ENCODE data around the gene FCGR3B.
A peak's percentile ranks its signal among the peaks of the same experiment; 100 is the strongest.
"Not testable (repeated sequence)": the region's sequence is repeated elsewhere in the genome, so short reads cannot be mapped to it uniquely, and the experiment has no call there.

The FCGR3B gene

DNA sequence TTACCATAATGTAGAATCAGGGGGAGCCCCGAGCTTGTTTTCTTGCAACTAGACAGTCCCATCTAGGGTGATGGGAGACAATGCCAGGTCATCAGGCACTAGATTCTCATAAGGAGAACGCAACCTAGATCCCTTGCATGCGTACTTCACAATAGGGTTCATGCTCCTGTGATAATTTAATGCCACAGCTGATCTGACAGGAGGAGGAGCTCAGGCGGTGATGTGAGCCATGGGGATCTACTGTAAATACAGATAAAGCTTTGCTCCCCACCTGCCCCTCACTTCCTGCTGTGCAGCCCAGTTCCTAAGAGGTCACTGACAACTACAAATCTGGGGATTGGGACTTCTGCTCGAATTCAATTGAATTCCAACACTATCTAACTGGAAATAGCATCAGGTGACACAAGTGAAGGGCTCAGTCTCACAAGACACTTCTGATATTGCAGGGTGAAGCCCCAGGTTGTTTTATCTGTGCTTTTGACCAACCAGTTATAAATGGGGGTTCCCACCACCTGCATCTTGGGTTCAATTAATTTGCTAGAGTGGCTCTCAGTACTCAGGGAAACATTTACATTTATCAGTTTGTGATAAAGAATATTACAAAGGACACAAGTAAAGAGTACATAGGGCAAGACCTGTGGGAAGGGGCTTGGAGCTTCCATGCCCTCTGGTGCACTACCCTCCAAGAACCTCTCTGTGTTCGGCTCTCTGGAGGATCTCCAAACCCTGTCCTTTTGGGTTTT is 7.4 kb upstream of the FCGR3B start:
- DNase-seq: not testable (repeated sequence)

GRCh38 chr1:161636976-161637375 is 6.0 kb upstream of the FCGR3B start:
- not testable (repeated sequence) for DNase-seq

DNA sequence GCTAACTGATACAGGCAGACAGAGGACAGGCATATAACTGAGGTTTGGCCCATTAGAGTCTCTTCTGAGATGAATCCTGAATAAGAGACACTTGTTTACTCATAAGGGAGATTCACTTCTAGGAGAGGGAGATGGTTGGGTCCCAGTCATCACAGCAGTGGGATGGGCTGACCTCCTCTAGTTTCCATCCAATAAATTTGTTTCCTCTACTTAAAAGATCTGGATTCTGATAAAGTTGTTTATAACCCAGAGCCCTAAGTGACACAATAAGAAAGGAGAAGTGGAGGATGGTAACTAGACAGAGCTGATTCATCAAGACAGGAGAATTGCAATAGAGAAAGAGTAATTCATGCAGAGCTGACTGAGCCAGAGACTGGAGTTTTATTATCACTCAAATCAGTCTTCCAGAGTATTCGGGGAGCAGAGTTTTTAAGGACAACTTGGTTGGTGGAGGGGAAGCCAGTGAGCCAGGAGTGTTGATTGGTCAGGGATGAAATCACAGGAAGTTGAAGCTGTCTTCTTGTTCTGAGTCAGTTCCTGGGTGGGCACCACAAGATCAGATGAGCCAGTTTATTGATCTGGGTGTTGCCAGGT is 5.3 kb upstream of the FCGR3B start:
- not testable (repeated sequence) for DNase-seq

DNA sequence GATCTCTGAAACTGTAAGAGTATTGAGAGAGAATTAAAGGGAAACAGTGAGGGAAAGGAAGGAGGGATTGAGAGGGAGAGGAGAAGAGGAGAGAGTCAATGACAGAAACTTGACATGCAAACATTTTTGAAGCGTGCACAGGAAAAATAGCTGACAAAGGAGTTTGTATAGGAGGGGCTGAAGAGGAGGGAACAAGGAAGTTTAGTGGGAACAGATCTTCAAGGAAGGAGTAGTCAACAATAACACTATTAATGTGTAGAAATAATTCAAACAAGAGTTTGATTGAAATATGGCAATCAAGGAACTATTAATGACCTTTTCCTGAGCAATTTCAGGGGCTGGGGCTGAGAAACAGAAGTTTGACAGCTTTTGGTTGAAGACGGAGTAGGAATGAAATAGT is 4.0 kb upstream of the FCGR3B start:
- DNase-seq: not testable (repeated sequence)

DNA sequence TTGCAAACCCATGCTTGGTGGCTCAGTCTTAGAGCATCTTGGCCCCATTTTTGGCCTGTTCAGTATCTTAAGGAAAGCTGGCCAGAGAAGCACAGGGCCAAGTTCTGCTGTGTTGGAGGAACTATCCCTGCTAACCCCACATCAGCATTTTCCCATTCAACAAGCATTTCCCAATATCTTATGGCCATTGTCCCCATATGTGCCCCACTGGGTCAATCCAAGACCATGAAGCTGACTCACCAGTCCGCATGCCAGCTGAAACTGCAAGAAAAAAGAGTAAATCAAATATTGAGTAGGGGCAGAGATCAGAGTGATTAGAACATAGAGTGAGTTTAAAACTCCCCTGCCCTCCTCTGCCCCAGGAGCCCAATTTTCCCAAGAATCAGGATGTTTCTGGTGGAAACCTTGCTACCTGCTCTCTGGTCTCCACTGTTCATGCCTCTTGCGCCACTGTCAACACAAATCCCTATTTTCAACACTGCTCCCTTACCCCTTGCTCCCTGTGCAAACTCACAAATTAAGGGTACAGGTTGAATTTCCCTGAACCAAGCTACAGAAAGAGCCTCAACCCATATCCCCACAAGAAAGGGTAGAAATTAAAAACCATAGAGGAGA is 741 bp downstream of the FCGR3B start:
- DNase-seq: not testable (repeated sequence)

GRCh38 chr1:161626445-161627146 is 4.4 kb downstream of the FCGR3B start:
- DNase-seq: not testable (repeated sequence)

DNA sequence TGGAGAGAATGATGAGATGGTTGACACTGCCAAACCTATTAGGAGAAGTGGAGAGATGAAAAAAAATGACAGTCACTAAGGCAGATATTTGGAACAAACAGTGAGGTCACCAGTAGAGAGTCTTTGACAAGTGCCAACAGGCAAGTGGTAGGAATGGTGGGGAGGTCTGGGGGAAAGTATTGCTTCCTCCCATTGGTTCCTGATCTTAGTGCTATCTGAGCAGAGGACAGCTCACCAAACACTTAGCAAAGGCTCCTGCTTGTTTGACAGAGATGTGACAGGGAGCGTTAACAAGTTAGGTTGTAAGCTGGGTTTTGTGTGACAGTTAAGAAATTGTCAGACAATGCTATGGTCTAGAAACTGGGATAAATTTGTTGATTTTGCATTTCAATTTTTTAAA is 6.4 kb downstream of the FCGR3B start:
- not testable (repeated sequence) for DNase-seq

GRCh38 chr1:161623401-161624051 is 7.5 kb downstream of the FCGR3B start:
- DNase-seq: not testable (repeated sequence)

DNA sequence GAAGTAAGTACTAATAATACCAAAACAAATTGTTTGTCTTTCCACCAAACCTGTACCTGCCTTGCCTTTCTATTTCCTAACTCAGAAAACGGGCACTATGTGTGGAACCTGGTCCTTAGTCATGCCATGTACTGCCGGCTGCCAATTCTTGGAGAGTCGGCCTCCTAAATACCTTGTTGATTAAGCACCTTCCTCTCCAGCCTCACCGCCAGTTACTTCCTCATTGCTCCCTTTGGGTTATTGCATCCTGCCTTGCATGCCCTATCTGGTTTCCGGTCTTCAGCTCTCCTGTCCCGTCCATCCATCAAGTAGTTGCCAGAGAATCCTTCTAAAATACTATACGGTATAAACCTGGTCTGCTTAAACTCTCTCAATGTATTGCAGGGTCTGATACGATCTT is 8.9 kb downstream of the FCGR3B start:
- not testable (repeated sequence) for DNase-seq

DNA sequence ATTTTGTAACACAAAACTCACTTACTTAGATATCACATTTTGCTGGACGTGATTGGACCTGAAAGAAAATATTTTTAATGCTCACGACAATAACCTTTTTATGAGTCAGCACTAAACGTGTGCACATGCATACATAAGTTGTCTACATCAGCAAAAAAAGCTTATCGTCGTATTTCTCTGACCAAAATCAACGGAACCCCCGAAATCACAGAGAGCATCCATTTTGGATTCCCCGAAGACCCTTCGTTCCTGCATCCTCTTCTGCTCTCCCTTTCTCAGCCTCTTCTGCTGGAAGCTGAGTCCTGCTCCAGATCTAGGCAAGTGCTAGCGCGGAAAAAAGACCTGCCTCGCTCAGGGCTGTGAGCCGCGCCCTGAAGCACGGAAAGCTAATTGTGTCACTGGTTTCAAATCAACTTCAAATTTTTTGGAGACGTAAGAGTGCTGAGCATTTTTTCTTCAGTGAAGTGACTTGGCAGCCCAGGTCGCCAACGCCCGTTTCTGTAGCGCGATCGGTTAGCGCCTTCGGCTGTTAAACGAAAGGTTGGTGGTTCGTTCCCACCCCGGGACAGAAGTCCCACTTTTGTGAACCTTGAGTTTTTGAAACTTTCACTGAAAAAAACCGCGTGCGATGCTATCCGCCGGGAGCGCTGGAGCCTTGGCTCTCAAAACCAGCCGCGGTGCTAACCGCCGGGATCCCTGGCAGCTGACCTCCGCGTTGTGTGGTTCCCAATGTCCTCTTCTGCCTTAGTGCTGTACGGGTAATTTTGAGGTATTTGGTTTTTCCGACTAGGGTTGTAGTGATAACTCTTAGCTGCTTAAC is 9.6 kb downstream of the FCGR3B start:
- DNase-seq: peak; percentile 66

- not testable (repeated sequence) for DNase-seq
Observed at GRCh38 chr1:161620399-161620798, 10.6 kb downstream of the FCGR3B start.

- DNase-seq: not testable (repeated sequence)
Observed at GRCh38 chr1:161618517-161618916, 12.5 kb downstream of the FCGR3B start.

DNA sequence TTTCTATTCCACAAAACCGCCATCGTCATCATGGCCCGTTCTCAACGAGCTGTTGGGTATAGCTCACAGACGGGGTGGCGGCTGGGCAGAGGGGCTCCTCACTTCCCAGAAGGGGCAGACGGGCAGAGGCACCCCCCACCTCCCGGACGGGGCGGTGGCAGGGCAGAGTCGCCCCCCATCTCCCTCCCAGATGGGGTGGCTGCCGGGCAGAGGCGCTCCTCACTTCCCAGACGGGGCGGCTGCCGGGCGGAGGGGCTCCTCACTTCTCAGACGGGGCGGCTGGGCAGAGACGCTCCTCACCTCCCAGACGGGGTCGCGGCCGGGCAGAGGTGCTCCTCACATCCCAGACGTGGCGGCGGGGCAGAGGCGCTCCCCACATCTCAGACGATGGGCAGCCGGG is 14.6 kb downstream of the FCGR3B start:
- not testable (repeated sequence) for DNase-seq

- not testable (repeated sequence) for DNase-seq
Observed at GRCh38 chr1:161613142-161613514, 17.8 kb downstream of the FCGR3B start.

DNA sequence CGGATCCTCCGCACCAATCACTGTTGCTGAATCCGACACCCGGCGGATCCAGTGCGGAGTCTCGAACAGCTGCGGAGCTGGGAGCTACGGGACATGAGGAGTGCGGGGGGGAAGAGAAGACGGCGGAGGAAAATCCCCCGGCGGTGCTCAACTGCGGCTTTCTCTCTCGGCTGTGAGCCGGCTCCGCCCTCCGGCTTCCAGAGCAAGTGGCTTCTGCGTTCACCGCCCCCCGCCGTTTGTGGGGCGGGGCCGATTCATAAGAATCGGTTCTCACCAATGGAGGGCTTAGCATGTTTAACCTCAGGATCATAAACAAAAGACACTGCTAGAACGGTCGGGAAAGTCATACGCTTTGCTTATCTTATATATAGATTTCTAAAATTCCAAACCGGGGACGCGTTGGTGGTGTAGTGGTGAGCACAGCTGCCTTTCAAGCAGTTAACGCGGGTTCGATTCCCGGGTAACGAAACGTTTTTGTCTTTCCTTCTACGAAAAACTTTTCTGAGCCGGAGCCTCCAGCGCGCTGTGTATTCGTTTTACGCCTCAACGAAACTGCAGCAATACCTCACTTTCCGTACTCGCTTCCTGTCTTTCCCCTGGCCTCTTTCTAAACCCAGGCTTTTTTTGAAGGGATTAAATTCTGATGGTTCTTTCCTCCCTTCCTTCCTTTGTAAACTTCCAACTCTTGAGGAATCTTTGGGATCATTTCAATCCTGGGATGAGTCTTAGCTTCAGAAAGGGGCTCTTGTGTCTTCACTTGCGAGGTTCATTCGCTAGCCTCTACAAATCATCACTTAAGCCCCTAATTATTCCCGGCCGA is 18.4 kb downstream of the FCGR3B start:
- DNase-seq: peak; percentile 91

DNA sequence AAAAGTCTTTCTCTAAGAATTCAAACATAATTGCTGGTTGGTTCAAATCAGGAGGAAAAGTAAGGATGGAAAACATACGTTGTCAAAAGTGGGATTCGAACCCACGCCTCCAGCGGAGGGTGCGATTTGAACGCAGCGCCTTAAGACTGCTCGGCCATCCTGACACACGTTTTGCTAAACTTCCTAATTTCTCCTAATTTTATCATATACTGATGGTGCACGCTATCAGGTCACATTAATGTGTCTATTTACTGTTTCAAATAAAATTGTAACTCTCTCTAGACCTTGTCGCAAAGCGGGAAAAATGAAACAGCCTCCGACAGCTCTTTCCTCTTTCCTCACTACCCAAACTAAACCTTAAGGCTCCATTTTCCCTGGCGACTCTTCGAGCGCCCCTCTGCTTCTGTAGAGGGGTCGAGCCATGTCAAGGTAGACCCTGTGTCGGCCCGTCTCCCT is 19.1 kb downstream of the FCGR3B start:
- DNase-seq: not testable (repeated sequence)

- not testable (repeated sequence) for DNase-seq
Observed at GRCh38 chr1:161610198-161610597, 20.8 kb downstream of the FCGR3B start.

- DNase-seq: not testable (repeated sequence)
Observed at GRCh38 chr1:161606541-161607336, 24.2 kb downstream of the FCGR3B start.

GRCh38 chr1:161605762-161606540 is 25.0 kb downstream of the FCGR3B start:
- DNase-seq: not testable (repeated sequence)

Measured in effector CD8-positive, alpha-beta T cell (primary cell).